Gastrocnemius medialis (tissue), 4 donors: Measurements from ENCODE around the gene MORN3.

Source experiments
- POLR2A ChIP-seq, 2 donors: fragments of 450-650 bp; IDR thresholded peaks; one replicate each; pipeline ENCODE4 v1.6.1; 2017; ENCODE audit warnings: antibody characterized with exemption in 2 of 2, mild to moderate bottlenecking in 2 of 2, moderate library complexity in 2 of 2
- TF ChIP-seq, protein P1 (sequence below), 5 experiments: fragments of 450-650 bp in 3 of 5; fragments of 200-600 bp in 2 of 5; sonication (generic) in 2 of 5; IDR thresholded peaks in 4 of 5; conservative IDR thresholded peaks in 1 of 5; 1 replicate in 4 of 5; 2 replicates in 1 of 5; pipeline ENCODE4 v1.5.1; 2016 to 2019; ENCODE audit warnings: antibody characterized with exemption in 5 of 5, mild to moderate bottlenecking in 3 of 5, moderate library complexity in 3 of 5

DNA sequence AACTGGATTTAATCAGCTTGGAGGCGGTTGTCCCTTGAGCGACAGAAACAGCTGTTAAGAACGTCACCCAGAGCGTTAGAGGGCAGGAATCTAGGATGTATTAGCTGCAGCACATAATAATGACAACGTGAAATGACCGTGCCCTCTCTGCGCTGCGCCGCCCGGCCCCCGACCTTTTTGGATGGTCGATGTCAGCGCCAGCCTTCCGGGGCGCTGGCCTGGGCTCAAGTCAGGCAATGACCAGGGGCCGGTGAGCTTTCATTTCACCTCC, 42.7 kb upstream of the MORN3 start:
- TF ChIP-seq, protein P1, sequence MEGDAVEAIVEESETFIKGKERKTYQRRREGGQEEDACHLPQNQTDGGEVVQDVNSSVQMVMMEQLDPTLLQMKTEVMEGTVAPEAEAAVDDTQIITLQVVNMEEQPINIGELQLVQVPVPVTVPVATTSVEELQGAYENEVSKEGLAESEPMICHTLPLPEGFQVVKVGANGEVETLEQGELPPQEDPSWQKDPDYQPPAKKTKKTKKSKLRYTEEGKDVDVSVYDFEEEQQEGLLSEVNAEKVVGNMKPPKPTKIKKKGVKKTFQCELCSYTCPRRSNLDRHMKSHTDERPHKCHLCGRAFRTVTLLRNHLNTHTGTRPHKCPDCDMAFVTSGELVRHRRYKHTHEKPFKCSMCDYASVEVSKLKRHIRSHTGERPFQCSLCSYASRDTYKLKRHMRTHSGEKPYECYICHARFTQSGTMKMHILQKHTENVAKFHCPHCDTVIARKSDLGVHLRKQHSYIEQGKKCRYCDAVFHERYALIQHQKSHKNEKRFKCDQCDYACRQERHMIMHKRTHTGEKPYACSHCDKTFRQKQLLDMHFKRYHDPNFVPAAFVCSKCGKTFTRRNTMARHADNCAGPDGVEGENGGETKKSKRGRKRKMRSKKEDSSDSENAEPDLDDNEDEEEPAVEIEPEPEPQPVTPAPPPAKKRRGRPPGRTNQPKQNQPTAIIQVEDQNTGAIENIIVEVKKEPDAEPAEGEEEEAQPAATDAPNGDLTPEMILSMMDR (IDR thresholded peaks at IDR 0.05 in 4 of 5, conservative IDR thresholded peaks at IDR 0.05 in 1 of 5): no peak
- TF ChIP-seq POLR2A (IDR thresholded peaks at IDR 0.05): no peak
